DND-41 (cell line): ENCODE data around the gene EVA1C.
"Not testable (repeated sequence)": the region's sequence is repeated elsewhere in the genome, so short reads cannot be mapped to it uniquely, and the experiment has no call there.

ENCODE experiments used
- EZH2 ChIP-seq: IDR thresholded peaks from 3 replicates; pipeline ENCODE4 v1.6.1; 2012; ENCODE audit warnings: borderline replicate concordance, low read depth, mild to moderate bottlenecking, moderate library complexity, low read length, inconsistent platforms; ENCODE audit not compliant: severe bottlenecking
- TF ChIP-seq, protein P1 (sequence below): IDR thresholded peaks from 2 replicates; pipeline ENCODE4 v1.5.1; 2012; ENCODE audit warnings: borderline replicate concordance, low read length, moderate library complexity, mild to moderate bottlenecking; ENCODE audit not compliant: poor library complexity, severe bottlenecking; ENCODE audit errors: extremely low read depth

DNA sequence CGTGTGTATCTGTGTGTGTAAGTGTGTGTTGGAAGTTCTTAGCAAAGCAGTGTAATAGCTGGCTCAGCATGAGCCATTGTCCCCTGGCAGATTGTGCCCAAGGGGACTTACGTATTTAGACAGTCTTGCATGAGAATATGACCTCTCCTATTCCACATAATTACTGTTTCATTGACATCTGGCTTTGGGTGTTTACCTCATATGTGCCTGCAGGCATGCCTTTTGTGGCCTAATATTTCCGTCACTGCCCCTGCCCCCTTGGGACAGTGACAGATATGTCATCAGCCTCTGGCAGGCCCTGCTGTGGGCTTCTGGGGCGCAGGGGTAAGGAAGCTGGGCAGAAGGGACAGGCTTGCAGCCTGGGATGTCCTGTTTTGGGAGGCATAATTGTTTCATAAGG is 95.5 kb downstream of the EVA1C start:
- TF ChIP-seq, protein P1, sequence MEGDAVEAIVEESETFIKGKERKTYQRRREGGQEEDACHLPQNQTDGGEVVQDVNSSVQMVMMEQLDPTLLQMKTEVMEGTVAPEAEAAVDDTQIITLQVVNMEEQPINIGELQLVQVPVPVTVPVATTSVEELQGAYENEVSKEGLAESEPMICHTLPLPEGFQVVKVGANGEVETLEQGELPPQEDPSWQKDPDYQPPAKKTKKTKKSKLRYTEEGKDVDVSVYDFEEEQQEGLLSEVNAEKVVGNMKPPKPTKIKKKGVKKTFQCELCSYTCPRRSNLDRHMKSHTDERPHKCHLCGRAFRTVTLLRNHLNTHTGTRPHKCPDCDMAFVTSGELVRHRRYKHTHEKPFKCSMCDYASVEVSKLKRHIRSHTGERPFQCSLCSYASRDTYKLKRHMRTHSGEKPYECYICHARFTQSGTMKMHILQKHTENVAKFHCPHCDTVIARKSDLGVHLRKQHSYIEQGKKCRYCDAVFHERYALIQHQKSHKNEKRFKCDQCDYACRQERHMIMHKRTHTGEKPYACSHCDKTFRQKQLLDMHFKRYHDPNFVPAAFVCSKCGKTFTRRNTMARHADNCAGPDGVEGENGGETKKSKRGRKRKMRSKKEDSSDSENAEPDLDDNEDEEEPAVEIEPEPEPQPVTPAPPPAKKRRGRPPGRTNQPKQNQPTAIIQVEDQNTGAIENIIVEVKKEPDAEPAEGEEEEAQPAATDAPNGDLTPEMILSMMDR: not testable (repeated sequence)
- TF ChIP-seq EZH2: not testable (repeated sequence)
